SK-N-SH (cell line): ENCODE results near the gene GNS. TPM values are rescaled to one million over a fixed set of nuclear protein-coding genes. Genes with fewer than 3 reads are reported as not detected.

Experiments
- CTCF ChIA-PET: fragments of 300-600, 350-600 bp; formaldehyde crosslinking; extraction: SDS; loops from one replicate; lab custom pipeline; 2021; lab: Yijun Ruan, JAX
- POLR2A ChIA-PET: fragments of 350-600 bp; sonication (Branson Sonifier 250); formaldehyde crosslinking; extraction: SDS; loops from one replicate; lab custom pipeline; 2020; ENCODE audit warnings: antibody characterized with exemption, inconsistent platforms; lab: Yijun Ruan, JAX
- DNase-seq: peaks from one replicate; pipeline ENCODE4 v3.0.0; 2012
- H2AFZ ChIP-seq: fragments of 200-600 bp; sonication (generic); 2 replicates; pipeline ENCODE4 v1.8.1; 2016; ENCODE audit warnings: antibody characterized with exemption, mild to moderate bottlenecking, low read depth
- H3F3A ChIP-seq: fragments of 200-600 bp; sonication (generic); replicated peaks from 2 replicates; pipeline ENCODE3; 2016; ENCODE audit warnings: antibody characterized with exemption, mild to moderate bottlenecking; ENCODE audit not compliant: insufficient read depth
- H3K27ac ChIP-seq, 2 experiments: fragments of 200-500 bp in 1 of 2; fragments of 200-600 bp in 1 of 2; sonication (Bioruptor generic) in 1 of 2; sonication (generic), shearing (Covaris generic) in 1 of 2; 2 replicates each; pipeline versions ENCODE4 v1.5.1 to v1.6.1; 2014 to 2016; ENCODE audit warnings: low read depth in 2 of 2, inconsistent platforms in 1 of 2, low read length in 1 of 2, mild to moderate bottlenecking in 1 of 2, mixed read lengths in 1 of 2
- H3K27me3 ChIP-seq: fragments of 200-600 bp; sonication (generic), shearing (Covaris generic); 2 replicates; pipeline ENCODE4 v1.6.1; 2016; ENCODE audit warnings: mixed run types; ENCODE audit not compliant: insufficient read depth
- H3K36me3 ChIP-seq, 2 experiments: fragments of 200-500 bp in 1 of 2; fragments of 200-600 bp in 1 of 2; sonication (Bioruptor generic) in 1 of 2; sonication (generic) in 1 of 2; replicated peaks in 1 of 2; 2 replicates each; pipeline versions ENCODE3 to v1.5.1; 2014 to 2016; ENCODE audit warnings: low read length in 1 of 2, mild to moderate bottlenecking in 1 of 2; ENCODE audit not compliant: insufficient read depth in 2 of 2, control insufficient read depth in 1 of 2
- H3K4me1 ChIP-seq, 2 experiments: fragments of 200-500 bp in 1 of 2; fragments of 200-600 bp in 1 of 2; sonication (Bioruptor generic) in 1 of 2; sonication (generic), shearing (Covaris generic) in 1 of 2; 2 replicates each; pipeline versions ENCODE4 v1.5.1 to v1.6.1; 2014 to 2016; ENCODE audit warnings: low read depth in 1 of 2, low read length in 1 of 2, mixed run types in 1 of 2; ENCODE audit not compliant: insufficient read depth in 2 of 2, control insufficient read depth in 1 of 2
- H3K4me2 ChIP-seq: fragments of 200-600 bp; sonication (generic), shearing (Covaris generic); 2 replicates; pipeline ENCODE4 v1.6.1; 2017; ENCODE audit warnings: mixed run types
- H3K4me3 ChIP-seq, 2 experiments: fragments of 200-500 bp in 1 of 2; fragments of 200-600 bp in 1 of 2; sonication (Bioruptor generic) in 1 of 2; sonication (generic), shearing (Covaris generic) in 1 of 2; 2 replicates each; pipeline versions ENCODE4 v1.5.1 to v1.8.1; 2014 to 2016; ENCODE audit warnings: low read depth in 2 of 2, inconsistent platforms in 1 of 2, low read length in 1 of 2, mild to moderate bottlenecking in 1 of 2, mixed read lengths in 1 of 2, moderate library complexity in 1 of 2
- H3K79me2 ChIP-seq: fragments of 200-600 bp; sonication (generic); 2 replicates; pipeline ENCODE4 v1.8.1; 2017; ENCODE audit warnings: mild to moderate bottlenecking; ENCODE audit not compliant: insufficient read depth
- H3K9ac ChIP-seq: fragments of 200-600 bp; sonication (generic); 2 replicates; pipeline ENCODE4 v1.6.1; 2017; ENCODE audit warnings: mixed run types
- H3K9me2 ChIP-seq: fragments of 200-600 bp; sonication (generic); 2 replicates; pipeline ENCODE4 v1.6.1; 2017; ENCODE audit warnings: mixed run types
- H3K9me3 ChIP-seq: fragments of 200-600 bp; sonication (generic); 2 replicates; pipeline ENCODE4 v1.6.1; 2017; ENCODE audit warnings: mixed run types, mild to moderate bottlenecking, moderate library complexity
- H4K20me1 ChIP-seq: fragments of 200-600 bp; sonication (generic); 2 replicates; pipeline ENCODE4 v1.6.1; 2017; ENCODE audit warnings: mild to moderate bottlenecking, mixed run types; ENCODE audit not compliant: insufficient read depth
- EP300 ChIP-seq, 2 experiments: IDR thresholded peaks; 2 replicates each; pipeline versions ENCODE4 v1.4.0 to v1.6.1; 2012; ENCODE audit warnings: borderline replicate concordance in 1 of 2, low read depth in 1 of 2, low read length in 1 of 2
- EZH2phosphoT487 ChIP-seq: fragments of 200-600 bp; sonication (generic); IDR thresholded peaks from 2 replicates; pipeline ENCODE4 v1.6.1; 2017; ENCODE audit warnings: low read depth, mixed run types, mild to moderate bottlenecking, antibody characterized with exemption, moderate library complexity, borderline replicate concordance
- IRF3 ChIP-seq: fragments of 150-350 bp; IDR thresholded peaks from 2 replicates; pipeline ENCODE4 v1.6.1; 2016; ENCODE audit warnings: mild to moderate bottlenecking, low read depth, low read length
- SMC3 ChIP-seq: IDR thresholded peaks from 2 replicates; pipeline ENCODE4 v1.6.1; 2012; ENCODE audit warnings: low read depth, low read length, improper control_type of control experiment
- WGBS: methylation state at CpG from one replicate; pipeline ENCODE4 v1.1.6; 2017; ENCODE audit warnings: low lambda C conversion rate; 5-methylcytosine and 5-hydroxymethylcytosine counted together
- polyA plus RNA-seq, 3 experiments: library from polyadenylated mRNA; depleted of rRNA; stranded (reverse); fragments of >200 nt; gene quantifications; 2 replicates each; pipeline ENCODE4 v1.2.3, GENCODE V29; 2012
- TF ChIP-seq, protein P1 (sequence below): fragments of 200-600 bp; sonication (generic); IDR thresholded peaks from 2 replicates; pipeline ENCODE4 v1.6.1; 2017; ENCODE audit warnings: antibody characterized with exemption, mild to moderate bottlenecking, moderate library complexity
- TF ChIP-seq, protein P2 (sequence below): IDR thresholded peaks from 2 replicates; pipeline ENCODE4 v1.4.0; 2012; ENCODE audit warnings: low read depth, borderline replicate concordance

GNS gene
- polyA plus RNA-seq, 1 of the 3 experiments (the other 2 are of a cell fraction) = 74.8 TPM

GRCh38 chr12:64781280-64782190 lies 22.3 kb upstream of the GNS start:
- peak; percentile 33 for DNase-seq
- peaks cover 55% of the 10 kb centered on the region for H3K27me3 ChIP-seq
- no peaks in the 10 kb centered on the region for H3K36me3 ChIP-seq
- H3K9me2 ChIP-seq = no peaks in the 10 kb centered on the region
- ChIA-PET POLR2A (no interaction called here), CTCF (interaction anchor here (0.6 to 4.1 kb wide), 7 partner anchors 15 to 451 kb away, joined by 3 to 38 read pairs (median 4); no protein-coding TSS in a partner anchor)
- TF ChIP-seq, protein P1, sequence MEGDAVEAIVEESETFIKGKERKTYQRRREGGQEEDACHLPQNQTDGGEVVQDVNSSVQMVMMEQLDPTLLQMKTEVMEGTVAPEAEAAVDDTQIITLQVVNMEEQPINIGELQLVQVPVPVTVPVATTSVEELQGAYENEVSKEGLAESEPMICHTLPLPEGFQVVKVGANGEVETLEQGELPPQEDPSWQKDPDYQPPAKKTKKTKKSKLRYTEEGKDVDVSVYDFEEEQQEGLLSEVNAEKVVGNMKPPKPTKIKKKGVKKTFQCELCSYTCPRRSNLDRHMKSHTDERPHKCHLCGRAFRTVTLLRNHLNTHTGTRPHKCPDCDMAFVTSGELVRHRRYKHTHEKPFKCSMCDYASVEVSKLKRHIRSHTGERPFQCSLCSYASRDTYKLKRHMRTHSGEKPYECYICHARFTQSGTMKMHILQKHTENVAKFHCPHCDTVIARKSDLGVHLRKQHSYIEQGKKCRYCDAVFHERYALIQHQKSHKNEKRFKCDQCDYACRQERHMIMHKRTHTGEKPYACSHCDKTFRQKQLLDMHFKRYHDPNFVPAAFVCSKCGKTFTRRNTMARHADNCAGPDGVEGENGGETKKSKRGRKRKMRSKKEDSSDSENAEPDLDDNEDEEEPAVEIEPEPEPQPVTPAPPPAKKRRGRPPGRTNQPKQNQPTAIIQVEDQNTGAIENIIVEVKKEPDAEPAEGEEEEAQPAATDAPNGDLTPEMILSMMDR = no peak
- TF ChIP-seq SMC3 (no peak), EP300 (IDR thresholded peaks at IDR 0.05; ENCODE audit: borderline replicate concordance in 1 of 2, low read depth in 1 of 2, low read length in 1 of 2) (no peak), IRF3 (no peak), EZH2phosphoT487 (0 out of 2 replicates have a peak, but pooled peaks have one; percentile 23)
- TF ChIP-seq, protein P2, sequence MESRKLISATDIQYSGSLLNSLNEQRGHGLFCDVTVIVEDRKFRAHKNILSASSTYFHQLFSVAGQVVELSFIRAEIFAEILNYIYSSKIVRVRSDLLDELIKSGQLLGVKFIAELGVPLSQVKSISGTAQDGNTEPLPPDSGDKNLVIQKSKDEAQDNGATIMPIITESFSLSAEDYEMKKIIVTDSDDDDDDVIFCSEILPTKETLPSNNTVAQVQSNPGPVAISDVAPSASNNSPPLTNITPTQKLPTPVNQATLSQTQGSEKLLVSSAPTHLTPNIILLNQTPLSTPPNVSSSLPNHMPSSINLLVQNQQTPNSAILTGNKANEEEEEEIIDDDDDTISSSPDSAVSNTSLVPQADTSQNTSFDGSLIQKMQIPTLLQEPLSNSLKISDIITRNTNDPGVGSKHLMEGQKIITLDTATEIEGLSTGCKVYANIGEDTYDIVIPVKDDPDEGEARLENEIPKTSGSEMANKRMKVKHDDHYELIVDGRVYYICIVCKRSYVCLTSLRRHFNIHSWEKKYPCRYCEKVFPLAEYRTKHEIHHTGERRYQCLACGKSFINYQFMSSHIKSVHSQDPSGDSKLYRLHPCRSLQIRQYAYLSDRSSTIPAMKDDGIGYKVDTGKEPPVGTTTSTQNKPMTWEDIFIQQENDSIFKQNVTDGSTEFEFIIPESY = no peak
- H3K79me2 ChIP-seq = no peaks in the 10 kb centered on the region
- no peaks in the 10 kb centered on the region for H4K20me1 ChIP-seq
- H3K9me3 ChIP-seq = no peaks in the 10 kb centered on the region
- H3K4me3 ChIP-seq = peak overlapping the region in 1 of 2 experiments; percentile 41; a peak in 1 of 4 replicates
- H3K4me1 ChIP-seq = peaks cover 0 to 7% of the 10 kb centered on the region in 2 experiments; a peak in 1 of 4 replicates
- no peak overlapping the region for H3K27ac ChIP-seq
- 12% methylated on average over 39 of the region's 39 CpGs for WGBS
- H3F3A ChIP-seq = no peaks in the 10 kb centered on the region
- no peak overlapping the region for H3K4me2 ChIP-seq
- H2AFZ ChIP-seq = peak overlapping the region; percentile 29; the same call in 1 of the 2 replicates
- H3K9ac ChIP-seq = no peak overlapping the region
